Fibroblast of lung (primary cell): ENCODE measurements around the gene AP4E1.

ENCODE experiments used
- EZH2 ChIP-seq: IDR thresholded peaks from 2 replicates; pipeline ENCODE4 v1.5.1; 2012; ENCODE audit warnings: low read length, control low read depth, mild to moderate bottlenecking; ENCODE audit errors: missing control alignments
- TF ChIP-seq, protein P1 (sequence below), 2 donors: IDR thresholded peaks in 1 of 2; conservative IDR thresholded peaks in 1 of 2; 1 replicate in 1 of 2; 2 replicates in 1 of 2; pipeline ENCODE4 v1.5.1; 2011 to 2012; ENCODE audit warnings: low read length in 2 of 2, control low read depth in 1 of 2, inconsistent platforms in 1 of 2, low read depth in 1 of 2, mild to moderate bottlenecking in 1 of 2

DNA sequence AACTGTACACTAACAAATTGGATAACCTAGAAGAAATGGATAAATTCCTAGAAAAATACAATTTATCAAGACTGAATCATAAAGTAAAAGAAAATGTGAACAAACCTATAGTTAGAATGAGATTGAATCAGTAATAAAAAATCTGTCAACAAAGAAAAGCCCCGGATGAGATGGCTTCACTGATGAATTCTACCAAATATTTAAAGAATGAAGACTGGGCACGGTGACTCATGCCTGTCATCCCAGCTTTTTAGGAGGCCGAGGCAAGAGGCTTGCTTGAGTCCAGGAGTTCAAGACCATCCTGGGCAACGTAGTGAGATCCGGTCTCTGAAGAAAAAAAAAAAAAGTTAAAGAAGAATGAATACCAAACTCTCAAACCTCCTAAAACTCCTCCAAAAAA, 17.7 kb upstream of the AP4E1 start:
- TF ChIP-seq, protein P1, sequence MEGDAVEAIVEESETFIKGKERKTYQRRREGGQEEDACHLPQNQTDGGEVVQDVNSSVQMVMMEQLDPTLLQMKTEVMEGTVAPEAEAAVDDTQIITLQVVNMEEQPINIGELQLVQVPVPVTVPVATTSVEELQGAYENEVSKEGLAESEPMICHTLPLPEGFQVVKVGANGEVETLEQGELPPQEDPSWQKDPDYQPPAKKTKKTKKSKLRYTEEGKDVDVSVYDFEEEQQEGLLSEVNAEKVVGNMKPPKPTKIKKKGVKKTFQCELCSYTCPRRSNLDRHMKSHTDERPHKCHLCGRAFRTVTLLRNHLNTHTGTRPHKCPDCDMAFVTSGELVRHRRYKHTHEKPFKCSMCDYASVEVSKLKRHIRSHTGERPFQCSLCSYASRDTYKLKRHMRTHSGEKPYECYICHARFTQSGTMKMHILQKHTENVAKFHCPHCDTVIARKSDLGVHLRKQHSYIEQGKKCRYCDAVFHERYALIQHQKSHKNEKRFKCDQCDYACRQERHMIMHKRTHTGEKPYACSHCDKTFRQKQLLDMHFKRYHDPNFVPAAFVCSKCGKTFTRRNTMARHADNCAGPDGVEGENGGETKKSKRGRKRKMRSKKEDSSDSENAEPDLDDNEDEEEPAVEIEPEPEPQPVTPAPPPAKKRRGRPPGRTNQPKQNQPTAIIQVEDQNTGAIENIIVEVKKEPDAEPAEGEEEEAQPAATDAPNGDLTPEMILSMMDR (conservative IDR thresholded peaks at IDR 0.05 in 1 of 2, IDR thresholded peaks at IDR 0.05 in 1 of 2; ENCODE audit: low read depth in 1 of 2, low read length in 2 of 2): no peak
- no peak for TF ChIP-seq EZH2
